ENCODE results near the gene ATE1. TPM values are rescaled to one million over a fixed set of nuclear protein-coding genes. Genes with fewer than 3 reads are reported as not detected.
"Not testable (repeated sequence)": the region's sequence is repeated elsewhere in the genome, so short reads cannot be mapped to it uniquely, and the experiment has no call there.

Gene ATE1
- total RNA-seq (2014; rRNA removed): 21.1 and 27.1 TPM in 2 replicates
- 5.2 TPM for polyA plus RNA-seq (2012)

GRCh38 chr10:121927841-121928527, at the start of gene ATE1:
ATE1 (minus strand) TSS chr10:121928031; CDS start chr10:121927949, 82 bp downstream.
- DNase-seq (ENCODE audit: low read depth): peak; percentile 93

- DNase-seq (ENCODE audit: low read depth): no peak
Observed at GRCh38 chr10:121976607-121977006, 48.8 kb upstream of the ATE1 start.

- no peak for DNase-seq (ENCODE audit: low read depth)
Observed at GRCh38 chr10:121975295-121976086, 47.7 kb upstream of the ATE1 start.

GRCh38 chr10:121974535-121975294, 46.9 kb upstream of the ATE1 start, which contains the start of gene NSMCE4A:
NSMCE4A (minus strand) TSS chr10:121975217; CDS start chr10:121975165, 52 bp downstream.
- DNase-seq (ENCODE audit: low read depth): peak; percentile 65

- peak; percentile 48 for DNase-seq (ENCODE audit: low read depth)
Observed at GRCh38 chr10:121974019-121974534, 46.2 kb upstream of the ATE1 start.

GRCh38 chr10:121969086-121969485, 41.3 kb upstream of the ATE1 start:
- DNase-seq (ENCODE audit: low read depth): not testable (repeated sequence)

- DNase-seq (ENCODE audit: low read depth): no peak
Observed at GRCh38 chr10:121965996-121966395, 38.2 kb upstream of the ATE1 start.

- DNase-seq (ENCODE audit: low read depth): no peak
Observed at GRCh38 chr10:121961456-121961855, 33.6 kb upstream of the ATE1 start.

- DNase-seq (ENCODE audit: low read depth): no peak
Observed at GRCh38 chr10:121959671-121960070, 31.8 kb upstream of the ATE1 start.

- DNase-seq (ENCODE audit: low read depth): peak; percentile 59
Observed at GRCh38 chr10:121956111-121957061, 28.6 kb upstream of the ATE1 start.

GRCh38 chr10:121952226-121952625, 24.4 kb upstream of the ATE1 start:
- peak; percentile 70 for DNase-seq (ENCODE audit: low read depth)

GRCh38 chr10:121949451-121949850, 21.6 kb upstream of the ATE1 start:
- no peak for DNase-seq (ENCODE audit: low read depth)

GRCh38 chr10:121949049-121949448, 21.2 kb upstream of the ATE1 start:
- DNase-seq (ENCODE audit: low read depth): no peak

- DNase-seq (ENCODE audit: low read depth): peak; percentile 21
Observed at GRCh38 chr10:121947343-121948330, 19.8 kb upstream of the ATE1 start.

- peak; percentile 97 for DNase-seq (ENCODE audit: low read depth)
Observed at GRCh38 chr10:121942749-121943416, 15.1 kb upstream of the ATE1 start.

- no peak for DNase-seq (ENCODE audit: low read depth)
Observed at GRCh38 chr10:121941532-121941931, 13.7 kb upstream of the ATE1 start.

GRCh38 chr10:121936295-121936694, 8.5 kb upstream of the ATE1 start:
- no peak for DNase-seq (ENCODE audit: low read depth)

- no peak for DNase-seq (ENCODE audit: low read depth)
Observed at GRCh38 chr10:121935702-121936101, 7.9 kb upstream of the ATE1 start.
